ENCODE data around the gene CLEC10A. TPM values are rescaled to one million over a fixed set of nuclear protein-coding genes. Genes with fewer than 3 reads are reported as not detected.
"Not testable (repeated sequence)": the region's sequence is repeated elsewhere in the genome, so short reads cannot be mapped to it uniquely, and the experiment has no call there.

Gene CLEC10A
- total RNA-seq, 1 donor from 2014 or later = not detected

DNA sequence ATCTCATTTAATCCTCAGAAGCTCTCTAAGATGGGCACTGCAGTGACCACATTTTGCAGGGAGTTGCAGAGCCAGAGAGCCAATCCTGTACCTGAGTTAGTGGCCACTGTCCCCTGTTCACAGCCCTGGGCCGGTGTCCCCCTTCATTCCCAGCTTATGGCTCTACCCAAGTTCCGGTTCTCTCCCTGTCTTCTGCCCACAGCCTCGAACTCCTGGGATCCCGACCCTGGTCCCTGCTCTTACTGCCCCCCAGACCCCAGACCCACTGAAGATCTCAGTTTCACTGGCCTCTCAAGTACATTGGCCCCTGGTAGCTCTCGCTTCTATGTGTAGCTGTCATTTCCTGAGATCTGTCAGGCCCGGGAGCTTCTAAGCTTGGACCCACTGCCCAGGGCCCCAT lies 22.4 kb upstream of the CLEC10A start:
- Mint-ChIP-seq H3K27me3 (ENCODE audit: low read depth) (peaks cover 35% of the 10 kb centered on the region), H3K27ac (no peak overlapping the region), H3K4me3 (no peak overlapping the region), H3K4me1 (no peaks in the 10 kb centered on the region), H3K36me3 (no peaks in the 10 kb centered on the region), H3K9me3 (no peaks in the 10 kb centered on the region)
- DNase-seq (ENCODE audit: low spot score in 2 of 2, unreplicated experiment in 2 of 2) = no peak
- TF ChIP-seq, protein P1, sequence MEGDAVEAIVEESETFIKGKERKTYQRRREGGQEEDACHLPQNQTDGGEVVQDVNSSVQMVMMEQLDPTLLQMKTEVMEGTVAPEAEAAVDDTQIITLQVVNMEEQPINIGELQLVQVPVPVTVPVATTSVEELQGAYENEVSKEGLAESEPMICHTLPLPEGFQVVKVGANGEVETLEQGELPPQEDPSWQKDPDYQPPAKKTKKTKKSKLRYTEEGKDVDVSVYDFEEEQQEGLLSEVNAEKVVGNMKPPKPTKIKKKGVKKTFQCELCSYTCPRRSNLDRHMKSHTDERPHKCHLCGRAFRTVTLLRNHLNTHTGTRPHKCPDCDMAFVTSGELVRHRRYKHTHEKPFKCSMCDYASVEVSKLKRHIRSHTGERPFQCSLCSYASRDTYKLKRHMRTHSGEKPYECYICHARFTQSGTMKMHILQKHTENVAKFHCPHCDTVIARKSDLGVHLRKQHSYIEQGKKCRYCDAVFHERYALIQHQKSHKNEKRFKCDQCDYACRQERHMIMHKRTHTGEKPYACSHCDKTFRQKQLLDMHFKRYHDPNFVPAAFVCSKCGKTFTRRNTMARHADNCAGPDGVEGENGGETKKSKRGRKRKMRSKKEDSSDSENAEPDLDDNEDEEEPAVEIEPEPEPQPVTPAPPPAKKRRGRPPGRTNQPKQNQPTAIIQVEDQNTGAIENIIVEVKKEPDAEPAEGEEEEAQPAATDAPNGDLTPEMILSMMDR (IDR thresholded peaks at IDR 0.05; ENCODE audit: unreplicated experiment) = no peak

DNA sequence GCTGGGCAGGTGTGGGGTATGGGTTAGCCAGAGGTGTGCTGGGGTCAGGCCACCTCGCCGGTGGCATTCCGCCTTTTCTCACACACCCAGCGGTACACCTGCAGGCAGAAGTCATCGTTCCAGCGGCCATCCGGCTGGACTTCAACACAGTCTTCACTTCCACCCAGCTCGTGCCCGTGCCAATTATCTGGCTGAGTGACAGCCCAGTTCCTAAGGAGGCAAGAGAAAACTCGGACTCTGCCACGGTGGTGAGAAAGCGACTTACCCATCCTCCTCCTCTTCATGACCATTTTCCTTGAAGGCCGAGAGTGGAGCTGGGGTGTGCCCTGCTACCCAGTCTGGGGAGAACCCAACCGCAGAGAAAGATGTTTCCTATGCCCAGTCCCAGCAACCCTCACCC lies 21.5 kb upstream of the CLEC10A start:
- Mint-ChIP-seq H3K4me3 (no peak overlapping the region), H3K27ac (no peak overlapping the region), H3K27me3 (ENCODE audit: low read depth) (peaks cover 35% of the 10 kb centered on the region), H3K36me3 (no peaks in the 10 kb centered on the region), H3K9me3 (no peaks in the 10 kb centered on the region), H3K4me1 (no peaks in the 10 kb centered on the region)
- DNase-seq (ENCODE audit: low spot score in 2 of 2, unreplicated experiment in 2 of 2) = no peak
- TF ChIP-seq, protein P1 (IDR thresholded peaks at IDR 0.05; ENCODE audit: unreplicated experiment) = no peak

DNA sequence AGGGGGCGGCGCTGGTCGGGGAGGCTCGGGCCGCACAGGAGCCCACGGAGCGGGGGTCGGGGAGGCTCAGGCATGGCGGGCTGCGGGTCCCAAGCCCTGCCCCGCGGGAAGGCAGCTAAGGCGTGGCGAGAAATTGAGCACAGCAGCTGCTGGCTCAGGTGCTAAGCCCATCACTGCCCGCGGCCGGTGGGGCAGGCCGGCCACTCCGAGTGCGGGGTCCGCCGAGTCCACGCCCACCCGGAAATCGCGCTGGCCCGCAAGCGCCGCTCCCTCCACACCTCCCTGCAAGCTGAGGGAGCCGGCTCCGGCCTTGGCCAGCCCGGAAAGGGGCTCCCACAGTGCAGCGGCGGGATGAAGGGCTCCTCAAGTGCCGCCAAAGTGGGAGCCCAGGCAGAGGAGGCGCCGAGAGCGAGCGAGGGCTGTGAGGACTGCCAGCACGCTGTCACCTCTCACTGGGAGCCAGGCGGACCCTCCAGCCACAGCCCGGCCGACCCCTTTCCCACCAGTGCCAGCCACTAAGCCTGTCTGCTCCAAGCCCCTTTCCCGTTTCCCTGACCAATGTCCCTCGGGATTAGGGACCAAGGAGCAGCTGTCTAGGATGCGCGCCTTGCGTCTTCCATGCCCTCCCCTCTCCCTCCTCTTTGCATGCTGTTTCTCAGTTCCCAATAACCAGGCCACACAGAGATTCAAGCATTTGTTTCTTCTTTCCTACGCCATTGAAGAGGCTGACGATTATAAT lies 20.8 kb upstream of the CLEC10A start:
- H3K27me3 Mint-ChIP-seq (ENCODE audit: low read depth) = peaks cover 35% of the 10 kb centered on the region
- H3K27ac Mint-ChIP-seq; H3K9me3 Mint-ChIP-seq; H3K4me1 Mint-ChIP-seq; H3K4me3 Mint-ChIP-seq; H3K36me3 Mint-ChIP-seq; DNase-seq (ENCODE audit: low spot score in 2 of 2, unreplicated experiment in 2 of 2): not testable (repeated sequence)

DNA sequence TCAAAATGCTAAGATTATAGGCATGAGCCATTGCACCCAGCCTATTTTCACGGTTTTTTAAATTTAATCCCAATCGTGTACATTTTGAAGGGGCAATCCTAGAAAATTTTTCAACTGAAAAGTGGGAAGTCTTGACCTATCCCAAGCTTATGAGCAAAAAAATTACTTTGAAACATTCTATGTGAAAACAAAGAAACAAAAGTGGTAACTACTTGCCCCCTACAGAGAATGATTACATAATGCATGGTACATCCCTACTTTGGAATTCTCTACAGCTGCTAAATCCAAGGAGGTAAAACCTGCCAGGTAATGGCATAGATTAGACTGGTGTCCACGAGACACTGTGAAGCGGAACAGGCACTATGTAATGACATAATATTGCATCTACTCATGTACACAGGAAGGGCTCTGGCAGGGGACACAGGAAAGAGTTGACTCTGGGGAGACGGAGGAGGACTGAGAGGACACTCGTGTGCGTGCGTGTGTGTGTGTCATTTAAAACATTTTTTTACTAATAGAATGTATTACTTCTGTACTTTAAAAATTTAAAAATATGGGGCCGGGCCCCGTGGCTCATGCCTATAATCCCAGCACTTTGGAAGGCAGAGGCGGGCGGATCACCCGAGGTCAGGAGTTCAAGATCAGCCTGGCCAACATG lies 18.9 kb upstream of the CLEC10A start:
- Mint-ChIP-seq H3K4me3 (no peak overlapping the region), H3K27ac (no peak overlapping the region), H3K9me3 (no peaks in the 10 kb centered on the region), H3K36me3 (no peaks in the 10 kb centered on the region), H3K27me3 (ENCODE audit: low read depth) (peaks cover 46% of the 10 kb centered on the region), H3K4me1 (no peaks in the 10 kb centered on the region)
- TF ChIP-seq, protein P1 (IDR thresholded peaks at IDR 0.05; ENCODE audit: unreplicated experiment) = no peak
- no peak for DNase-seq (ENCODE audit: low spot score in 2 of 2, unreplicated experiment in 2 of 2)

DNA sequence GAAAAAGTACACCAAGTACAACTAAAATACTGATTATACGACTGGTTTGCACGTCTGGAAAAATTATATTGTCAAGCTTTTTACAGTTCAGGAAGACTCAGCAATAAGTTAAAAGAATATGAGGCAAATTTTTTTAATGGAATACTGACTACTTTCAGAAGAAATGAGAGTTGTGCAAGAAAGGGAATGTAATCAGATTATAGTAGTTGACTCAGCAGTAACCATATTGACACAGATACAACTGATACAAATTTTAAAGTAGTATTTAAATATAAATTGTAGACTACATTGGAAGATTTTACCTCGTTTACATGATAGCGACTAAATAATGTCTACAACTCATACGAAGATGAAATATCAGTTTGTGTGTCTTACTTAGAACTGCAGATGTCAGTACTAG lies 17.9 kb upstream of the CLEC10A start:
- Mint-ChIP-seq H3K27me3 (ENCODE audit: low read depth) (peaks cover 40% of the 10 kb centered on the region), H3K36me3 (no peaks in the 10 kb centered on the region), H3K27ac (no peak overlapping the region), H3K4me3 (no peak overlapping the region), H3K9me3 (no peaks in the 10 kb centered on the region), H3K4me1 (no peaks in the 10 kb centered on the region)
- DNase-seq (ENCODE audit: low spot score in 2 of 2, unreplicated experiment in 2 of 2) = no peak
- TF ChIP-seq, protein P1 (IDR thresholded peaks at IDR 0.05; ENCODE audit: unreplicated experiment) = no peak

DNA sequence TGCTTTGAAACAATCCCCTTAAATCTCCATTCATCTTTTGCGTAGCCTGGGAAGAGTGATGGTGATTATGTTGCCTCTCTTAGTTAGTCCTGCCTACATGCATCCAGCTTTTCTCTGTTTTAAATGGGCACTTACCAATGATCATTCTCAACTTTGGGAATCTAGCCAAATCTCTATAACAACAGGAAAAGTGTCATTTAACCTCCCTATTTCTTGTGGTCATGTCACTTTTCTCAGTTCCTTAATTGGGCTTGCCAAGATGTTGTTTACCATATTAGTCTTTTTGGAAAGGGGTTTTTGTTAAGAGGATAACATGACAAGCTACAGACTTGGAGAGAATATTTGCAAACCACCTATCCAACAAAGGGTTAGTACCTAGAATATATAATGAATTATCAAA lies 15.6 kb upstream of the CLEC10A start:
- no peaks in the 10 kb centered on the region for H3K4me1 Mint-ChIP-seq
- H3K27me3 Mint-ChIP-seq (ENCODE audit: low read depth) = peaks cover 22% of the 10 kb centered on the region
- no peak overlapping the region for H3K4me3 Mint-ChIP-seq
- peaks cover 5% of the 10 kb centered on the region for H3K9me3 Mint-ChIP-seq
- H3K36me3 Mint-ChIP-seq = no peaks in the 10 kb centered on the region
- H3K27ac Mint-ChIP-seq = no peak overlapping the region
- DNase-seq (ENCODE audit: low spot score in 2 of 2, unreplicated experiment in 2 of 2) = no peak
- TF ChIP-seq, protein P1 (IDR thresholded peaks at IDR 0.05; ENCODE audit: unreplicated experiment) = no peak

All from mesothelial cell of epicardium (in vitro differentiated cells).